Measurements from ENCODE around the gene KRT35. TPM values are rescaled to one million over a fixed set of nuclear protein-coding genes. Genes with fewer than 3 reads are reported as not detected.

KRT35 gene
- total RNA-seq, 8 experiments from 2014 or later: 0.09 to 0.24 (median 0.17) TPM; not detected in 4

DNA sequence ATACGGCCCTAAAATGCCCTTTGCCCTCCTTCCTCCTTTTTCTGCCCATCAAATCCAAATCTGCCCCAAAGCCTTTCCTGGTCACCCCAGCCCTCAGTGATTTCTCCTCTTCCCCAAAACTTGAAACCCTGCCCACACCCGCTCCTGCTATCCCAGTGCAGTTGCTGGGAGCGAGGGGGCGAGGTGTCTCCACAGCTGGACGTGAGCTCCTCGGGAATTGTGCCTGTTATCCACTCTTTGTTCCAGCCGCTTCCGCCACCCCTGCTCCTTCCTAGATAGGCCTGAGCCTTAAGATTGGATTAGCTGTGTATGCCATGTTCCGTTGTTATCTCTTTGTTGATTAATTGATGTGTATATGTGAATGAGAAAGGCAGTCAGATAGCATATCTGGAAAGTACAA, 2.6 kb upstream of the KRT35 start:
- H3K27ac ChIP-seq: no peak overlapping the region
- in situ Hi-C loops (cut with MboI; ENCODE audit: low pct_unique_long_range_greater_than_20kb in 2 of 9, low sequenced_read_pairs in 9 of 9, unreplicated experiment in 9 of 9): loop anchor here in 2 of 9 experiments (25.0 kb wide), 1 partner anchor 571 kb away; no protein-coding TSS in a partner anchor
- H3K4me3 ChIP-seq: no peak overlapping the region
- WGBS, 10 experiments: 60 to 96% (median 80%) methylated on average over 1 to 7 of the region's 9 CpGs; no CpG with 5 or more reads in 4 of the 10 experiments
- H3K4me1 ChIP-seq (replicated peaks in 1 of 2): no peaks in the 10 kb centered on the region
- ATAC-seq (replicated peaks in 6 of 8): no peak

DNA sequence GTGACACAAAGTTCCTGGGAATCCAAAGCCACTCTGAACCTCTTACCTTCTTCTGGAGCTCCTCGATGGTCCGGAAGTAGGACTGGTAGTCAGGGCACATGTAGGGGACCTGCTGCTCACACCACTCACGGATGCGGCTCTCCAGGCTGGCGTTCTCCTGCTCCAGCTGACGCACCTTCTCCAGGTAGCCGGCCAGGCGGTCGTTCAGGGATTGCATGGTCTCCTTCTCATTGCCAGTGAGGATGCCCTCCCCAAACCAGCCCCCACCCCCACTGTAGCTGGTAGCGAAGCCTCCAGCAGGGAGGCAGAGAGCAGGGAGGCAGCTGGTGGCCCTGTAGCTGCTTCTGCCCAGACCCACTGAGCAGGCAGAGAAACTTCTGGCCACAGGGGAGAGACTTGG, 370 bp downstream of the KRT35 start:
- H3K4me3 ChIP-seq: no peak overlapping the region
- H3K27ac ChIP-seq: no peak overlapping the region
- in situ Hi-C loops (cut with MboI; ENCODE audit: low pct_unique_long_range_greater_than_20kb in 2 of 9, low sequenced_read_pairs in 9 of 9, unreplicated experiment in 9 of 9): loop anchor here in 2 of 9 experiments (25.0 kb wide), 1 partner anchor 568 kb away; no protein-coding TSS in a partner anchor
- H3K4me1 ChIP-seq (replicated peaks in 1 of 2): no peaks in the 10 kb centered on the region
- ATAC-seq (replicated peaks in 6 of 8): no peak
- WGBS, 10 experiments: 80 to 100% (median 100%) methylated on average over 1 to 3 of the region's 10 CpGs; no CpG with 5 or more reads in 7 of the 10 experiments

DNA sequence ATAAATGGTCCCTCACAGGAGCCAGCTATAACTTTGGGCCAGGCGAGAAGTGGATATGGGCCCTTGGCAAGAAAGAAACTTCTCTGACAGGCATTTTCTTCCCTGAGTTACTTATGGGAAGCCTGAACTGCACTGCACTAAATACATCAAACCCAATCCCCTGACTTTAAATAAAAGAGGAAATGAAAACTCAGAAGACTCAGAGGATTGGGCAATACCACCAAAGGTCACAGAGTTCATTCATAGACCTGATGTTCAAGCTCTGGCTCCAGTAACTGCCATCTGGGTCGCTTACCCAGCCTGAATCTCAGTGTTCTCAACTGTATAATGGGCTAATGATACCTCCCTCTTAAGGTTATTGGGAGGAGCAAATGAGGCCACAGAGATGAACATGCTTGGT, 815 bp downstream of the KRT35 start:
- Histone ChIP-seq H3K27ac (no peak overlapping the region), H3K4me3 (no peak overlapping the region), H3K4me1 (replicated peaks in 1 of 2) (no peaks in the 10 kb centered on the region)
- WGBS, 10 experiments: 10 to 100% (median 40%) methylated on average over 1 to 2 of the region's 2 CpGs; no CpG with 5 or more reads in 5 of the 10 experiments
- ATAC-seq (replicated peaks in 6 of 8): no peak
- in situ Hi-C loops (cut with MboI; ENCODE audit: low pct_unique_long_range_greater_than_20kb in 2 of 9, low sequenced_read_pairs in 9 of 9, unreplicated experiment in 9 of 9): loop anchor here in 2 of 9 experiments (25.0 kb wide), 1 partner anchor 568 kb away; no protein-coding TSS in a partner anchor

DNA sequence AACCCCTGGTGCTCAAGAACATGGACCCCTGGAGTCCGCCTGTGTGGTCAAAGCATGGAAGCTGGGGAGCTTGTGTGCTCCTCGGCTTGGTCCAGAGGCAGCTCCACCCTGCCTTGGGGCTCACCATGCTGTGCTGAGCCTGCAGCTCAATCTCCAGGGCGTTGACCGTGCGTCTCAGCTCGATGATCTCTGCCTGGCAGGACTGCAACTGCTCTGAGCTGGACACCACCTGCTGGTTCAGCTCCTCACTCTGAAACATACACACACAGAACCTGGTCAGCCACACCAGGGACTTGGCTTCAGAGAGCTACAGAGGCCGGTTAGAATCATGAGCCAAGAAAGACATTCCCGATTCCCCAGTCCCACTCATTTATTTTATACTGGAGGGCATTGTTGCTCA, 2.7 kb downstream of the KRT35 start:
- no peaks in the 10 kb centered on the region for H3K4me1 ChIP-seq (replicated peaks in 1 of 2)
- H3K4me3 ChIP-seq: no peak overlapping the region
- in situ Hi-C loops (cut with MboI; ENCODE audit: low pct_unique_long_range_greater_than_20kb in 2 of 9, low sequenced_read_pairs in 9 of 9, unreplicated experiment in 9 of 9): loop anchor here in 2 of 9 experiments (25.0 kb wide), 1 partner anchor 566 kb away; no protein-coding TSS in a partner anchor
- H3K27ac ChIP-seq: no peak overlapping the region
- ATAC-seq (replicated peaks in 6 of 8): peak in 3 of 8 experiments; percentile 63 to 95 (median 65)
- WGBS, 10 experiments: 60 to 94% (median 88%) methylated on average over 1 to 5 of the region's 8 CpGs; no CpG with 5 or more reads in 4 of the 10 experiments

DNA sequence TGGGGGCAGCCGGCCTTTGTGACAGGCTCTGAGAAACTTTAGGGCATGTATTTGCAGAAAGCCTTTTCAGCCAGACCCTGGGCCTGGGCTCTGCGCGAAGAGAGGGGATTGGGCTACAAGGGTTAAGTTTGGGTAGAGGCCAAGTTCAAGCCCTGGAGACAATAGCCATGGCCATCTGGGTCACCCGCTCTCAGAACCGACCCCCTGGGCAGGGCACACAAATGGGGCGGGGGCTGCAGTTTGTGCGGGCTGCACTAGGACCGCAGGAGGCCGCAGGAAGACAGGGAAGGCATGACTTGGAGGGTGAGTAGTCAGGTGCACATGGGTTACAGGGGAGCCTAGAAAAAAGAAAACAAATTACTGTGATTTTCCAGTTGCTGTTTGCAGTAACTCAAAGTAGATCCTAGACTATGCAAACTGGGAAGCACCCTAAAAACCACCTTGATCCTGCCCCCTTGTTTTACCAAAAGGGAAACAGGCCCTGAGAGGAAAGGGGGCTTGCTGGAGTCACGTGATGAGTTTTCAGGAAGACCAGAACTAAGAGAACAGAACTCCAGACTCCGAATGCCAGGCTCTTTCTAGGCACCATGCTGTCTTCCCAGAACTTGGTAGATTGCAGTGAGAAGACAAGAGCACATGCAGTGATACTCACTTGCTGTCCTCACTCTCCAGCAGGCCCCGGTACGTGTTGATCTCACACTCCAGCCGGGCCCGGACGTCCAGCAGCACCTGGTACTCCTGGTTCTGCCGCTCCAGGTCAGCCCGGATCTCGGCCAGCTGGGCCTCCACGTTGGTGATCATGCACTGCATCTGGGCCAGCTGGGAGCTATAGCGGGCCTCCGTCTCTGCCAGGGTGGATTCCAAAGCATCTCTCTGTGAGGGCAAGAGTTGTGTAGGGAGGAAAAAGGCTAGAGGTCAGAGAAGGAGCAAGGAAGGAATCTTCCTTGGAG, 3.8 kb downstream of the KRT35 start:
- H3K4me3 ChIP-seq: no peak overlapping the region
- H3K27ac ChIP-seq: no peak overlapping the region
- no peaks in the 10 kb centered on the region for H3K4me1 ChIP-seq (replicated peaks in 1 of 2)
- no peak for ATAC-seq (replicated peaks in 6 of 8)
- in situ Hi-C loops (cut with MboI; ENCODE audit: low pct_unique_long_range_greater_than_20kb in 2 of 9, low sequenced_read_pairs in 9 of 9, unreplicated experiment in 9 of 9): loop anchor here in 2 of 9 experiments (25.0 kb wide), 1 partner anchor 565 kb away; no protein-coding TSS in a partner anchor
- WGBS, 10 experiments: 20 to 97% (median 74%) methylated on average over 1 to 12 of the region's 22 CpGs; no CpG with 5 or more reads in 3 of the 10 experiments

DNA sequence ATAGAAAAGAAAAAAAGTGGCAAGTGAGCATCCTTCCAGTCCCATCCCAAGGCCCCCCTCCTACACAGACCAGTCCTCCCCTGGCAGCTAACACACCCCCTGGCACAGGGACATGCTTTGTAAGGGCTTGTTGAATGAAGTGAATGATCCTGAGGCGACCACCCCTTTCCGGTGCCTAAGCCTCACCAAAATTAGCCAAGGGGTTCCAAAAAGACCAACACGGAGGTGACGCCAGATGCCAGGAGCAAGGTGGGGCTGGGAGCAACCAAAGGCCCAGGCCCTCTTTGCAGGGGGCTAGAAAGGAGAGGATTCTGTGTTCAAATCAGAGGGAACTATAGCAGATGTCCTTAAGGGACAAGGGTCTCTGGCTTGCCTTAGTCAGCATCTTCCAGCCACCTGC, 5.5 kb downstream of the KRT35 start:
- no peak for ATAC-seq (replicated peaks in 6 of 8)
- Histone ChIP-seq H3K27ac (no peak overlapping the region), H3K4me1 (replicated peaks in 1 of 2) (no peaks in the 10 kb centered on the region), H3K4me3 (no peak overlapping the region)
- 83 to 100% (median 88%) methylated on average over 1 to 4 of the region's 4 CpGs; no CpG with 5 or more reads in 5 of the 10 experiments for whole genome bisulfite sequencing, 10 experiments
- in situ Hi-C loops (cut with MboI; ENCODE audit: low pct_unique_long_range_greater_than_20kb in 2 of 9, low sequenced_read_pairs in 9 of 9, unreplicated experiment in 9 of 9): loop anchor here in 2 of 9 experiments (25.0 kb wide), 1 partner anchor 563 kb away; no protein-coding TSS in a partner anchor

DNA sequence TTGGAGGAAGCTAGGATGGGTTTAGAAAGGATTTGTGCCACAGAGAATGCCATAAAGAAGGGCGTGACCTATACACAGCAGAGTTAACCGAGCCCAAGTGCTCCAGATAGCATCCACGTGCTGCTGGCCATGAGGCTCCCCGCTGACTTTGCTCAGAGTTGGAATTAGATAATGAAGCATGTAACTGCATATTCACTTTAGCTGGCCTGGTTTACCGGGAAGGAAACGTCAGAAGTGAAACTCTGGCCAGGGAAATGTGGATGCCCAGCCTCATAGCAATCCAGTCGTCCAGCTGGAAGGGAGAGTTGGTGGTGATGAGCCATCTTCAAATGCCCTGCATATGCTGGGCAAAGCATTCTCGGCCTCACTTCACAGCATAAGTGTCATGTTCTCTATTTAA, 6.1 kb downstream of the KRT35 start:
- Histone ChIP-seq H3K27ac (no peak overlapping the region), H3K4me3 (no peak overlapping the region), H3K4me1 (replicated peaks in 1 of 2) (no peaks in the 10 kb centered on the region)
- 13 to 74% (median 62%) methylated on average over 2 to 8 of the region's 8 CpGs; no CpG with 5 or more reads in 1 of the 10 experiments for WGBS, 10 experiments
- peak in 3 of 8 experiments; percentile 77 to 97 (median 91) for ATAC-seq (replicated peaks in 6 of 8)
- in situ Hi-C loops (cut with MboI; ENCODE audit: low pct_unique_long_range_greater_than_20kb in 2 of 9, low sequenced_read_pairs in 9 of 9, unreplicated experiment in 9 of 9): loop anchor here in 2 of 9 experiments (25.0 kb wide), 1 partner anchor 563 kb away; no protein-coding TSS in a partner anchor

DNA sequence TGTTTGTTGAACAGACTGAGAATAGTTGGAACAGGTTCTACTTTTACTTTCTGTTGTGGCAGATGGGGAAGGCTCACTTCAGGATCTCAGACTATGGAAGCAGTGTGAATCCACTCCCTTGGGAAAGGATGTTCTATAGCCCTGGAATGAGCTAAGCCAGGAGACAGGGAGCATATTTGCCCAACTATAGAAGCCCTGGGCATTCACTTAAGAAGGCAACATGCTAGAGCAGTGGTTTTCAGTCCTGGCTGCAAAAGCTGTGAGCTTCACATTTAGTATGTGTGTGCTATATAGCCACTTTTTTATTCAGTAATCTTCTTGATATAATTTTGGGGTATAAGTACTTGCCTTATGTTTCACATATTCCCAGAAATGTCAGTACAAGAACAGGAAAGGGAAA, 12.6 kb downstream of the KRT35 start:
- Histone ChIP-seq H3K27ac (no peak overlapping the region), H3K4me1 (replicated peaks in 1 of 2) (no peaks in the 10 kb centered on the region), H3K4me3 (no peak overlapping the region)
- no peak for ATAC-seq (replicated peaks in 6 of 8)
- in situ Hi-C loops (cut with MboI; ENCODE audit: low pct_unique_long_range_greater_than_20kb in 2 of 9, low sequenced_read_pairs in 9 of 9, unreplicated experiment in 9 of 9): no loop called here

DNA sequence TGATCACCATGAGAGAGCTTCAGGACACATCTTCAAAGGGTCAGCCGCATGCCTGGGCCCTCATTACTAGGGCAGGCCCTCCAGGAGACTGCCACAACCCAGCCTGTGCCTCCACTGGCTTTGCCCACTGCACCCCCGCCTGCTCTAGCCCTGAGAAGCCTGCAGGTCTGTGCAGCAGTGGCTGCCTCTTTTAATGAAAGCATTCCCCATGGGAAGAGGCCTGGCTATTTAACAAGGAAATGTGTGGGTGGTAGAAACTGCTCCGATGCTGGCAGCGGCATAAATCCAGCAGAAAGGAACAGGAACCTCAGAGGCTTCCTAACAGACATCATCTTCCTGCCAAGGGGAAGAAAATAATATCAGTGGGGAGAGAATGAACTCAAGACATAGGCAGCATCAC, 13.4 kb downstream of the KRT35 start:
- peak in 1 of 8 experiments; percentile 50 for ATAC-seq (replicated peaks in 6 of 8)
- H3K27ac ChIP-seq: no peak overlapping the region

DNA sequence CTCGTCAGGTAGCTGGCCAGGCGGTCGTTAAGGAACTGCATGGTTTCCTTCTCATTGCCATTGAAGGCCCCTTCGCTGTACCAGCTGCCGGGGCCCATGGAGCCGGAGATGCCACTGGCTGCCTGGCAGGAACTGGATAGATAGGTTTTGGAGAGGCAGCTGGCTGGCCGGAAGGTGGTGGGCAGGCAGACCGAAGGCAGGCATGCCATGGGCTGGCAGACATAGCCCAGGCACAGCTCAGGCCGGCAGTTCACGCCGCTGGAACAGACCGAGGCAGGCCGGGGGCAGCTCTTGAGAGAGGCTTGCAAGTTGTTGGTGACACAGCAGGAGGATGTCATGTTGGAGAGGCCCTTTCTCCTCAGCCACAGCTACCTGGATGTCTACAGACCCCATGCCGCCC, 14.0 kb downstream of the KRT35 start, which contains the start of gene KRT32:
Gene KRT32, minus strand, starts transcription at position 399 of the 400 bp plus-strand sequence. Its CDS starts 61 bp downstream, at position 338.
- no peaks in the 10 kb centered on the region for H3K4me1 ChIP-seq (replicated peaks in 1 of 2)
- no peak for ATAC-seq (replicated peaks in 6 of 8)
- no peak within 1 kb of the TSS for H3K27ac ChIP-seq
- H3K4me3 ChIP-seq: no peak within 1 kb of the TSS
- in situ Hi-C loops (cut with MboI; ENCODE audit: low pct_unique_long_range_greater_than_20kb in 2 of 9, low sequenced_read_pairs in 9 of 9, unreplicated experiment in 9 of 9): no loop called here
- 40 to 100% (median 77%) methylated on average over 1 to 5 of the region's 14 CpGs; no CpG with 5 or more reads in 6 of the 10 experiments for WGBS, 10 experiments

More for the DNA sequence above, 13.4 kb downstream of the KRT35 start:
- no peaks in the 10 kb centered on the region for H3K4me1 ChIP-seq (replicated peaks in 1 of 2)
- 72 to 92% (median 79%) methylated on average over 2 of the region's 4 CpGs; no CpG with 5 or more reads in 6 of the 10 experiments for WGBS, 10 experiments
- H3K4me3 ChIP-seq: no peak overlapping the region
- in situ Hi-C loops (cut with MboI; ENCODE audit: low pct_unique_long_range_greater_than_20kb in 2 of 9, low sequenced_read_pairs in 9 of 9, unreplicated experiment in 9 of 9): no loop called here

DNA sequence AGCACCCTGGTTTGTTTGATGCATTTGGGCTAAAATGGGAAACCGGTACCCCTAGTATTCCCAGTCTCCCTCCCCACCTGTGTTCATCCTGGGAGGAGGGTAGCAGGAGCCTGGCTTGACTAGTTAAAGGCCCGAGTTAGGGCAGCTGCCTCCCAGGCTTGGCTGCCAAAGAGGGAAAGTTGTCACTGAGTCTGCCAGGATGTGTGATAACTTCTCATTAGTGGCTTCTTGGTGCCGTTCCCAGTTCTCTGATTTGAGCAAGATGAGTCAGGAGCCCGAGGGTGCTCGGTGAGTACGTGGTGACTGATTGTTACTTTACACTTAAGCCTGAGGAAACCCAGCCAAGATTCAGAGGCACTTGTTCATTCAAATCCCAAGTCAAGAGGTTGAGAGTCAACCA, 16.3 kb downstream of the KRT35 start:
- 0 to 100% (median 79%) methylated on average over 2 to 6 of the region's 6 CpGs; no CpG with 5 or more reads in 4 of the 10 experiments for WGBS, 10 experiments
- ATAC-seq (replicated peaks in 6 of 8): peak in 3 of 8 experiments; percentile 29 to 99 (median 65)
- in situ Hi-C loops (cut with MboI; ENCODE audit: low pct_unique_long_range_greater_than_20kb in 2 of 9, low sequenced_read_pairs in 9 of 9, unreplicated experiment in 9 of 9): no loop called here

DNA sequence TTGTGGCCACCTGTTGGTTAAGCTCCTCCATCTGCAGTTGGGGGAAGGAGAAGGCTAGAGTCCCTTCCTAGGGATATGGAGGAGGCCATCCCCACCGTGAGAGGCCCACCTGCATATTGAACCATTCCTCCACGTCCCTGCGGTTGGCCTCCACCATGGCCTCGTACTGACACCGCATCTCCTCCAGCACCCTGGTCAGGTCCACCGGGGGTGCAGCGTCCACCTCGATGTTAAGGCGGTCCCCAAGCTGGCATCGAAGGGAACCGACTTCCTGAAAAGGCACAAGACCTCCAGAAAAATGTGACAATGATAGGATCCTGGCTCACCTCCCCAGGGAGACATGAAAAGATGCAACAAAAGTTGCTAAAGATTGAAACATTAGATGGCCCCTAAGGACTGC, 16.8 kb downstream of the KRT35 start:
- in situ Hi-C loops (cut with MboI; ENCODE audit: low pct_unique_long_range_greater_than_20kb in 2 of 9, low sequenced_read_pairs in 9 of 9, unreplicated experiment in 9 of 9): no loop called here
- no peaks in the 10 kb centered on the region for H3K4me1 ChIP-seq (replicated peaks in 1 of 2)
- no peak overlapping the region for H3K4me3 ChIP-seq
- no peak for ATAC-seq (replicated peaks in 6 of 8)
- 0 to 86% (median 80%) methylated on average over 1 to 4 of the region's 11 CpGs; no CpG with 5 or more reads in 3 of the 10 experiments for WGBS, 10 experiments
- no peak overlapping the region for H3K27ac ChIP-seq

More for the DNA sequence above, 16.3 kb downstream of the KRT35 start:
- H3K4me1 ChIP-seq (replicated peaks in 1 of 2): no peaks in the 10 kb centered on the region
- H3K27ac ChIP-seq: no peak overlapping the region
- no peak overlapping the region for H3K4me3 ChIP-seq

DNA sequence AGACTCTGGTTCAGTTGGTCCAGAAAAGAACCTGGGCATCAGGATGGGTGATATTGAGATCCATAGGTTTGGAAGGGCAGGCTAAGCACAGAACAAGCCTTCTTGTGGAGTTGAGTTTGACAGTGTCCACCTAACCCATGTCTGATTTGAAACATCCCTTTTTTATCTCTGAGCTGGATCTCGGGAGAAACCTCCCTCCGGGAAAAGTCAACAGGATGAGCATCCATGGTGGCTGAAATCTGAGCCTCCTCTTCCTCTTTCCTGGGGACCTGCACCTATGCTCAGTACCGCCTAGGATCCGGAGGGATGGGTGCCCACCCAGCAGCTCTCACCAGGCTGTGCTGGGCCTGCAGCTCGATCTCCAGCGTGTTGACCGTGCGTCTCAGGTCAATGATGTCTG, 17.2 kb downstream of the KRT35 start:
- no peak for ATAC-seq (replicated peaks in 6 of 8)
- H3K4me1 ChIP-seq (replicated peaks in 1 of 2): no peaks in the 10 kb centered on the region
- 40 to 100% (median 93%) methylated on average over 1 to 2 of the region's 8 CpGs; no CpG with 5 or more reads in 3 of the 10 experiments for WGBS, 10 experiments
- H3K27ac ChIP-seq: no peak overlapping the region
- in situ Hi-C loops (cut with MboI; ENCODE audit: low pct_unique_long_range_greater_than_20kb in 2 of 9, low sequenced_read_pairs in 9 of 9, unreplicated experiment in 9 of 9): no loop called here
- no peak overlapping the region for H3K4me3 ChIP-seq
